ENCODE measurements around the gene EMID1.

- TF ChIP-seq CTCF (IDR thresholded peaks at IDR 0.05) (no peak), POLR2A (IDR thresholded peaks at IDR 0.05) (no peak)
Observed at GRCh38 chr22:29209624-29209929, 3.9 kb downstream of the EMID1 start.
